Sigmoid colon (tissue), 3 donors: ENCODE data around the gene RBM34.

Experiments
- POLR2A ChIP-seq, 2 donors: fragments of 450-650 bp; IDR thresholded peaks; one replicate each; pipeline ENCODE4 v1.6.1; 2016; ENCODE audit warnings: antibody characterized with exemption in 2 of 2, mild to moderate bottlenecking in 2 of 2, moderate library complexity in 2 of 2
- TF ChIP-seq, protein P1 (sequence below), 4 experiments: fragments of 450-650 bp in 3 of 4; fragments of 200-600 bp in 1 of 4; IDR thresholded peaks; one replicate each; pipeline ENCODE4 v1.5.1; 2016 to 2019; ENCODE audit warnings: antibody characterized with exemption in 4 of 4, mild to moderate bottlenecking in 3 of 4, moderate library complexity in 2 of 4

- TF ChIP-seq, protein P1, sequence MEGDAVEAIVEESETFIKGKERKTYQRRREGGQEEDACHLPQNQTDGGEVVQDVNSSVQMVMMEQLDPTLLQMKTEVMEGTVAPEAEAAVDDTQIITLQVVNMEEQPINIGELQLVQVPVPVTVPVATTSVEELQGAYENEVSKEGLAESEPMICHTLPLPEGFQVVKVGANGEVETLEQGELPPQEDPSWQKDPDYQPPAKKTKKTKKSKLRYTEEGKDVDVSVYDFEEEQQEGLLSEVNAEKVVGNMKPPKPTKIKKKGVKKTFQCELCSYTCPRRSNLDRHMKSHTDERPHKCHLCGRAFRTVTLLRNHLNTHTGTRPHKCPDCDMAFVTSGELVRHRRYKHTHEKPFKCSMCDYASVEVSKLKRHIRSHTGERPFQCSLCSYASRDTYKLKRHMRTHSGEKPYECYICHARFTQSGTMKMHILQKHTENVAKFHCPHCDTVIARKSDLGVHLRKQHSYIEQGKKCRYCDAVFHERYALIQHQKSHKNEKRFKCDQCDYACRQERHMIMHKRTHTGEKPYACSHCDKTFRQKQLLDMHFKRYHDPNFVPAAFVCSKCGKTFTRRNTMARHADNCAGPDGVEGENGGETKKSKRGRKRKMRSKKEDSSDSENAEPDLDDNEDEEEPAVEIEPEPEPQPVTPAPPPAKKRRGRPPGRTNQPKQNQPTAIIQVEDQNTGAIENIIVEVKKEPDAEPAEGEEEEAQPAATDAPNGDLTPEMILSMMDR (IDR thresholded peaks at IDR 0.05) = no peak
- no peak for TF ChIP-seq POLR2A (IDR thresholded peaks at IDR 0.05)
Observed at GRCh38 chr1:235087906-235088305, 73.1 kb downstream of the RBM34 start.
